Ureter (tissue), 1 donor: ENCODE results near the gene UCK2. TPM values are rescaled to one million over a fixed set of nuclear protein-coding genes. Genes with fewer than 3 reads are reported as not detected.

Source experiments
- DNase-seq: peaks from one replicate; pipeline ENCODE4 v3.0.0-alpha.2; 2020; ENCODE audit warnings: low spot score
- total RNA-seq: library from RNA; stranded (reverse); gene quantifications from one replicate; pipeline ENCODE4 v1.2.4, GENCODE V29; 2023
- donor health status: DM: yes; HTN: yes; CAD: no.

Gene UCK2
- total RNA-seq, 1 donor from 2014 or later = 44.7 TPM

DNA sequence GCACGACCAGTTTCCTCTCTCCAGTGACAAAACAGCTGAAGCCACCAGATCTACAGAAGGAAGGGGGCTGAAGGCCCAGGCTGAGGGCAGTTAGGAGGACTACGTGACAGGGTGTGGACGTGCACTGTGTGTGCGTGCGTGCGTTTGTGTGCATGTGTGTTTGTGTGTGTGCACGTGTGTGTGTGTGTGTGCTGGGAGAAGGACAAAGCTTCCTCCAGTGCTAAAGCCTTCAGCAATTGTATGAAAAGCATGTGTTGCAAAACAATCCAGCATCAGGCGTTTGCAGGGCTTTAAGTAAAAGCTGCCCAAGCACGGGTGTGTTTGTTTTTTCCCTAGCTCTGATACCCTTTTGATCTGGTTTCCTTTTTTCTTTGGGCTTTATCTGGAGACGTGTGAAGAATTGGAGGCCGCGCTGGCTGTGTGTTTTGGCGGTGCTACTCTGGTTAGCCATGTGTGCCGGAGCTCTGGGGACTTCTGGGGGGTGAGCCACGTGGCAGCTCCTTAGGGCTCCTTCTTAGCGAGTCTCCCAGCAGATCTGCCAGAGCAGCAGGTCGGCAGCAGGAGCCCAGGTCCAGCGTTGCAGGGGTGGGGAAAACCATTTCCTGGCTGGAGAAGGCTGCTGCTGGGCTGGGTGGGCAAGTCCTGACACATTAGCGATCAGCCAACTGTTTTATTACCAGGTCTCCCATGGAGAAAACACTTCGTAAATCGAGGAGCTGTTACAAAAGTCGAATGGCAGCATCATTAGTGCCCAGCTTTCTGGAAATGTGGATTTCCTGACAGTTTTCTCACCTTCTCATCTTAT is 73.4 kb downstream of the UCK2 start:
- DNase-seq = peak; percentile 57

DNA sequence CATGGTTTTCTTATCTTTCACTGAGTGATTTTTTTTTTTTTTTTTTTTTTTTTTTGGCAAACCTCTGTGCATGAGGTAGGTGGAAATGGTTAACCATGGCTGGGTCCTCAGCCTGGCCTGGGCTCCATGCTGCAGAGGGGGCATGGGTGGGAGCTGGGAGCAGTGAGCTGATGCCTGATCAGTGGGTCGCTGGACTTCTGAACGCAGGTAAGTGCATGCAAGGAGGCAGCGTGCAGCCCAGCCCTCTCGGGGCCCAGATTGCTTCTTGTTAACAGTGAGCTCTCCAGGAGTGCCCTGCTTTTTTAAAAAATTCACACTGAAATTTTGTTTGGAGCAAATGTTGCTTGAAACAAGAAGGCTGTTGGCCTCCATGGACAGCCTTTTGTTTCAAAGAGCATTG is 75.2 kb downstream of the UCK2 start:
- no peak for DNase-seq

DNA sequence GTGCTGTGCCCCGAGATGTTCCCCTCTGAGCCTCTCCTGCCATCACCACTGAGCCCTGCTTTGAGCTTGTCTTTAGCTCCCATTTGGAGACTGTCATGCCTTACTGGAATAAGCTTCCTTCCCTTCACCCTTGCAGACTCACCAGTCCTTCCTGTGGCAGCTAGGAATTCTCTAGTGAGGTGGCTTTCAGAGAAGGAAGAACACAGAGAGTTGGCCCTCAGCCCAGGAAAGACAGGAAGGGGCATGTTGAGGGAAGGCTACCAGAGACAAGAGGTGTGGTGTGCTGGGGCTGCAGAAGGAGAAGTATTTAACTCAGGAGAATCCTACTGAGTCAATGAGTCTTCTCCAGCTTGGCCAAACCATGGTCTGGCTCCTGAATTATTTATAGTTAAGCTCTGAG is 76.3 kb downstream of the UCK2 start:
- DNase-seq = peak; percentile 83

DNA sequence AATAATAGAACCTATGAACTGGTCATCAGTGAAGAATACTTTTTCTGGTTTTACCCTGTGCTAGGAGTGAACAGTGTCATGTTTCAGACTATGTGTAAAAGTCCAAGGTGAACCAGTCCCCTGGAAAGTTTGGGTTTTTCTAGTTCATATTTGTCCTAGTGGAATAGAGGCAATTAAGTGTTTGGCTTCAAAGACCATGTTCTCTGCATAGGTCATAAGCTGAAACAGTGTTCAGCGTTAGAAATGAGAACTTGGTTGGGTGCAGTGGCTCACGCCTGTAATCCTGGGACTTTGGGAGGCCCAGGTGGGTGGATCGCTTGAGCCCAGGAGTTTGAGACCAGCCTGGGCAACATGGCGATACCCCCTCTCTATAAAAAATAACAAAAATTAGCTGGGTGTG is 77.5 kb downstream of the UCK2 start:
- DNase-seq = no peak

DNA sequence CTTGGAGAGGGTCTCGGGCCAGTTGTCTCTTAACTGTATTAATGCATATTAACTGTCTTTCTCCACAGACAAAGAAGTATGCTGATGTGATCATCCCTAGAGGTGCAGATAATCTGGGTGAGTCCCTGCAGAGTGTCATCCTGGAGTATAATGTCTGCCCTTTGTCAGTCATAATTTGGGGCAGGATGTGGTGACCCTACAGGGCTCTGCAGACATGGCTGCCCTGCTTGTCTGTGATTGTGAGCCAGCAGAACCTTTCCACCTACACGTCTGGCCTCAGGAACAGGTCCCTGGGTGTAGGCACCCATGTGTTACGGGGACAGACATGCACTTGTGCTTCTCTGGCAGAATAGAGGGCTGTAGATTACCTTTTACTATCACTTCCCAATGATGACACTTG is 78.4 kb downstream of the UCK2 start:
- DNase-seq = no peak

DNA sequence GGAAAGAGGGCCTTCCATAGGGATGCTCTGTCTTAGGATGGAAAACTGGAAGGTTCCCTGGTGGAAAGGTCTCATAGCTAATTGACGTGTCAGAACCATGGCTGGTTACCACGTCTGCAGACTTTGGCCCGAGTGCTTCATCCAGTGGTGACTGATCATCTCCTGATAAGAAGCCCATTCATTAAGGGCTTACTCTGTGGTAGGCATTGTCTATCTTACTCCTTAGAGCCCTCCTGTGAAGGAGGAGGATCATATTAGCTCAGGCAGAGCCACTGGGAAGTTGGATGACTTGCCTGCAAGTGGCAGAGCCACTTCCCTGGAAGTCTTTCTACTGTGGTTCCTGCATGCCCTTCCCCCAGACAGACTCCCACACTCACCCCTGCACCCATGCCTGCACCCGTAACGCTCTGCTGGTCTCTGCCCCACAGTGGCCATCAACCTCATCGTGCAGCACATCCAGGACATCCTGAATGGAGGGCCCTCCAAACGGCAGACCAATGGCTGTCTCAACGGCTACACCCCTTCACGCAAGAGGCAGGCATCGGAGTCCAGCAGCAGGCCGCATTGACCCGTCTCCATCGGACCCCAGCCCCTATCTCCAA is 79.9 kb downstream of the UCK2 start:
- no peak for DNase-seq

DNA sequence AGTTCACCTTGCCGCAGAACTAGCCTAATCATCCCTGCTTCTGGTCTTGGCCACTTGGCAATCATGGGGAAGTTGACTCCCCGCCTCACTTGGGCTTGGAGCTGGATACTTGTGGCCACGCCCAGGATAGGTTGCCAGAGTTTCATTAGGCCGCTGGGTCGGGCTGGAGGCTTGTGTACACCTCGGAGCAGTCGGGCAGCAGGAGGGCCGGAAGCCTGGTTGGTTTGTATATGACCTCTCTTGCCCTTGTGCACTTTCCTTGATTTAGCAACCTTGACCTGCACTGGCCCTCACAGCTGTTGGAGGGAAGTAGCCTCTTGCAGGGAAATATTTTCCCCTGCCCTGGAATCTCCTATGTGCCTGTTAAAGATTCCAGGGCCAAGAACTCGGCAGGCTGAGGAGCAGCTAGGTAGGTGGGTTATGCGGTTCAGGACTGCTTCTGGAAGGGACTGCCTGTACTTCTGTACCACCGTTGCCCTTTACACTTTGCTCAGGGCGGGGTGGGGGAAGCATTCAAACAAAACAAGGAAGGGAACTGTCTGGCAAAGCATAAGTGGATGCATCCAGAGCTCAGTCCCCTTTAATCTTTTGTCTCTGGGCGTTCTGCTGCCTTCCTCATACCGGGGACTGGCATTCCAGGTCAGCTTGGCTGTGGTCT is 83.5 kb downstream of the UCK2 start:
- DNase-seq = no peak

DNA sequence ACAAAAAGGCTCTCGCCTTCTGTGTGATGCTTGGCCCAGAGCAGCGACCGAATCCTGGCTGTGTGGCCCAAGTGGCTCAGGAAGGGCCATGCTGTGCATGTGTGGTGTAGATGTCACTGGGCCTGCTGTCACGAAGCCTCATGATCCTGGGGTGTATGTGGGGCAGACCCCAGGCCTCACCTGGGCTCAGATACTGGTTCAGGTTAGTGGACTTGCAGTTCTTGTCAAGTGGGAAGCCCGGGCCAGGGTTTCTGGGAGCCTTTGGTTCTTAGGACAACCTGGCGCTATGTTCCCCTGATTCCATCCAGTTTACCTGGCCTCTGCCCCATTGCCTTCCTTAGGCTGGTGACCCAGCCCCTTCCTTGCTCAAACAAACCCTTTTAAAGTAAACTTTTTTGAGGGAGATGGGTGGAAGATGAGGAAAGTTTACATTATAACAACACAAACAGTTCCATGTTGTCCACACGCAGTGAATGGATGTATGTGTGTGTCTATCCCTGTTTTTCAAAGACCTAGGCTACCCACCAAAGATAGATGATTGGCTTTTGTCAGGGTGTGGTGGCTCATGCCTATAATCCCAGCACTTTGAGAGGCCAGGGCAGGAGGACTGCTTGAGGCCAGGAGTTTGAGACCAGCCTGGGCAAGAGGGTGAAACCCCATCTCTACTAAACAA is 84.3 kb downstream of the UCK2 start:
- DNase-seq = no peak

DNA sequence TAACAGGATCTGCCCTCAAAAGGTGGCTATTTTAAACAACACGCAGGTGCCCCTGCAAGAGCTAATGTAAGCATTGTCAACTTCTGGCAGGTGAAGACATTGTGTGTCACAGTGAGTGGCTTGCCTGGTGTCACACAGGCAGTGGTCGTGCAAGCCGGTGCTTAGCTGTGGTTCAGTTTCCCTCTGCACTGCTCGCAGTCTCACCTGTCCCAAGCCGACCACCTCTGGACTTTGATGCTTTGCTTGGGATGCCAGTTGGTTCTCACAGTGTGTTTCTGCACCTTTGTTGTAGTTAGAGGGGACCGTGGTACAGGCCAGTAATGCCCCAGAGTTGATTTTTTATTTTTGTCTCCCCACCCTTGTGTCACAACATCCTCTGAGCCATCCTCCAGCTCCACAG is 85.2 kb downstream of the UCK2 start:
- DNase-seq = no peak

DNA sequence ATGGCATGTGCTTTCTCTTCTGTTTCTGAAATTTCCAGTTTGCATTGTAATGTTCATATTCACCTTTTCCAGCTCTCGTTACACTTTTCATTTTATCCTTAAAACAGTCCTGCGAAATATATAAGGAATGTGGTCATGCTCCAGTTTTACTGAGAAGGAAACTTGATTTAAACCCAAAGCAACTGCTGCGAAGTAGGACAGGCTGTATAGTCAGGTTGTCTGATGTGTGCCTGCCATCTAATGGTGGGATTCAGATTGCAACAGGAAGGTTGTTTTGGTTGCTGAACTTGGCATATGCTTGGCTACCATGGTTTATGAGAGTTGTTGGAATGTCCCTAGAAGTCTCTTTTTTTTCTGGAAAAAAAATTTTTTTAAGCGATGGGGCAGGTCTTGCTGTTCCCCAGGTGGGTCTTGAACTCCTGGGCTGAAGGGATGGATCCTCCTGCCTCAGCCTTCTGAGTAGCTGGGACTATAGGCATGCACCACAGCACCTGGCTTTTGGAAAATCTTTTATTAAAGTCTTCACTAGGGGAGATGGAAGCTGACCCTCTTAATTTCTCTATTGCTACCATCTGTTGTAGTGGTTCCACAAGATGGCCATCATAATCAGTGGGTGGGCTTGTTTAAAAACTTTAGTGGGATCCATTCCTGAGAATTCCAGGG is 86.9 kb downstream of the UCK2 start:
- DNase-seq = peak; percentile 79

DNA sequence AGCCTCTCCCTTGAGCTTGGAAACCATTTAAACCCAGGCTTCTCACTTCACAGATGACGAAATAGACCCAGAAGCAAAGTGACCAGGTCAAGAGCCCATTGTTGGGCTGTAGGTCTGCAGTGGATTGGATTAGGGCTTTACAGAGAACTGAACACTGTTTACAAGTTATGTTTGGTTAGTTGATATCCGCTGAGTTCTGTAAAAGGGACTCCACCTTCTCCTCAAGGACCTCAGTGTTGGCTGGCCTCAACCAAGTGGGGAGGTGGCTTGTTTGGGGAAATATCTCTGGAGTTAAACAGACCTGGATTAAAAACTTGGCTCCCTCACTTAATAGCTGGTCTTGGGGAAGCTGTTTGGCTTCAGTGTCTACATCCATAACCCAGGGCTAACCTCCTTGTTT is 88.1 kb downstream of the UCK2 start:
- DNase-seq = no peak

DNA sequence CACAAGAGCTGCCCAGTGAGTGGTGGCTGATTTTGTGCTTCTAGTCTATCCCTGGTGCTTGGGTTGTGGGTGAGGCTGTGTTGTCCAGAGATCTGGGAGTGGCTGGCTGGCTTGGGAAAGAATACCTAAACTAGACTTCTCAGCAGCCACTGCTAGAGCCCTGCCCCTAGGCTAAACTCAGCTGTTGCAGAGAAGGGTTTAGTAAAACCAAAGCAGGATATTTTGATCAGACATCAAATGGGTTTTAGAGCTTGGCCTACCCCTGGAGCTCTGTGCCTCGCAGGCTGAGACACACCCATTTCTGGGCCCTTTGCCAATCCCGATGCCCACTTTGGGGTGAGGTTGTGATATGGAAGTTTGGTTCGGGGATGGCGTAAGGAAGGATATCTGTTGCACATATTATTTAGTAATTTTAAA is 88.5 kb downstream of the UCK2 start:
- no peak for DNase-seq

DNA sequence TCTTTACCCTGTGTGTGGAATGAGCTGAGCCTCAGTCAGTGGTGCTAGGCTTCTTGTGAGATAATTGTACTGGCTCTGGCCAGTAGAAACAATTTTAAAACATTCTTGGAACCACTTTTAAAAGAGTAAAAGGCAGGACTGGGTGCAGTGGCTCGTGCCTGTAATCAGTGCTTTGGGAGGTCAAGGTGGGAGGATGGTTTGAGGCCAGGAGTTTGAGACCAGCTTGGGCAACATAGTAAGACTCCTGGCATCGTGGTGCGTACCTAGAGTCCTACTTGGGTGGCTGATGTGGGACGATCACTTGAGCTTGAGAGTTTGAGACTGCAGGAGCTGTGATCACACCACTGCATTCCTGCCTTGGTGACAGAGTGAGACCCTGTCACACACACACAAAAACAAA is 89.8 kb downstream of the UCK2 start:
- DNase-seq = no peak

DNA sequence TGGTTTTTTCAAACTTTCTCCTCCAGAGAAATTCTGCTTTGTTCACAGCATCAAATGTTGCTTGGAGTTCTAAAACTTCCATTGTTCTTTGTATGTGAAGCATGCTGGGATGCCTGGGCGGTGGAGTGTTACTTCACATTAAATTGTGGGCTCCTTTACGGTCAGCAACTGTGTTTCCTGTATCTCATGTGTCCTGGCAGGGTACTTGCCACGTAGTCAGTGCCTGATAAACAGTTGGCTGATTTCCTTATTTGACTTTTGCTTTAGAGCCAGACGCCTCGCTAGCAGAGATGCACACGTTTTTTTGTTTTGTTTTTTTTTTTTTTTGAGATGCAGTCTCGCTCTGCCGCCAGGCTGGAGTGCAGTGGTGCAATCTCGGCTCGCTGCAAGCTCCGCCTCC is 96.7 kb downstream of the UCK2 start:
- no peak for DNase-seq

DNA sequence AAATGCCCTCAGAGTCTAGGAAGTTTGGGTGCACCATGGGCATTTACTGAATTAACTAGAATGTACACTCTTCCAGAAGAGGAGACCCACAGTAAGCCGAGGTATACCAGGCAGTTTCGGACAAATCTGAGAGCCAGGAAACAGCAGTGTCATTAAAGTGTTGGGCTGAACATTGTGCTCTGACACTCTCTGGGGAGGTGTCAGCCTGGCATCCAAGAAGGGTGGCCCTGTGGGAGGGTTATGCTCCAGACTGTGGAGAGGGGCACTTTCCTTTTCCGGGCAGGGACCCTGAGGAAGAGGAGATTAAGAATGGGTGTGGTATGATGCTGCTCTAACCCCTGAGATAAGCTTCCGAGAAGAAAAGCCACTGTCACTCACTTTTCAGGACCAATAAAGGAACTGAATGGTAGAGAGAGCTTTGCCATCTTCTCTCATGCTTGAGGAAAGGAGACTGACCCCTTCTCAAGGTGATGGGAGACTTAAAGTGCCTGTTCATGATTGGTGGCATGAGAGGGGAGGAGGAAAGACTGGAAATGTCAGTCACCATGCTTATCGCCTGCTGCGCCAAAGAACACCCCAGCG is 98.2 kb downstream of the UCK2 start:
- no peak for DNase-seq

DNA sequence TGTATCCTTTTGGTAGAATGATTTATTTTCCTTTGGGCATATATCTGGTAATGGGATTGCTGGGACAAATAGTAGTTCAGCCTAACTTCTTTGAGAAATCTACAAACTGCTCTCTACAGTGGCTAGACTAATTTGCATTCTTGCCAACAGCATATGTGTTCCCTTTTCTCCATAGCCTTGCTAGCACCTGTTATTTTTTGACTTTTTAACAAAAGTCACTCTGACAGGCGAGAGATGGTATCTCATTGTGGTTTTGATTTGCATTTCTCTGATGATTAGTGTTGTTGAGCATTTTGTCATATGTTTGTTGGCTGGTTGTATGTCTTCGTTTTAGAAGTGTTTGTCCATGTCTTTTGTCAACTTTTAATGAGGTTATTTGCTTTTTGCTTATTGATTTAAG is 99.8 kb downstream of the UCK2 start:
- no peak for DNase-seq

DNA sequence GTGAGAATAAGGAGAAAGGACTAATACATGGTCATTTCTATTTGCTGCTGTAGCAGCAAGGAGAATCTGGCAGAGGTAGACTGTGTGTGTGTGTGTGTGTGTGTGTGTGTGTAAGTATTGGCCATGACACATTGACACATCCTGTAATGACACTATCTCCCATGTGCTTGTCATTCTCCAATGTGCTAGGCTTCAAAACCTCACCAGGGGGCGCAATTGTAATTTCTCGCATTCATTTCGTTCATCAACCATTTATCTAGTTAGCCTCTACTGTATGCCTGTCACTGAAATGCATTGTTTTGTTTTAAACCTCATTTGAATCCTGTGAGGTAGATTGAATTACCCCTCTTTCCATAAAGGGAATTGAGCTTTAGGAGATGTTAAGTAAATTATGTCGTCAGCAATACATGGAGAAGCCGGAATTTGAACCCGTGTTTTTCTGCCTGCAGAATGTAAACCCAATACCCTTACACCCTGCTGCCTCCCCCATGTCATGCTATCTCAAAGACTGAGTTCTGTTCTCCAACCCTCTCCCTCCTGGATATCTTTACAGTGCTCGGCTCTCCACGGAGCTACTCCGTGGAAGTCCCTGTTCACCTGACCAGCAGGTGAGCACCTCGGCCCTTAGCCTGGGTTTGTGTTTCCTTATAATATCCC is 100.8 kb downstream of the UCK2 start:
- no peak for DNase-seq

DNA sequence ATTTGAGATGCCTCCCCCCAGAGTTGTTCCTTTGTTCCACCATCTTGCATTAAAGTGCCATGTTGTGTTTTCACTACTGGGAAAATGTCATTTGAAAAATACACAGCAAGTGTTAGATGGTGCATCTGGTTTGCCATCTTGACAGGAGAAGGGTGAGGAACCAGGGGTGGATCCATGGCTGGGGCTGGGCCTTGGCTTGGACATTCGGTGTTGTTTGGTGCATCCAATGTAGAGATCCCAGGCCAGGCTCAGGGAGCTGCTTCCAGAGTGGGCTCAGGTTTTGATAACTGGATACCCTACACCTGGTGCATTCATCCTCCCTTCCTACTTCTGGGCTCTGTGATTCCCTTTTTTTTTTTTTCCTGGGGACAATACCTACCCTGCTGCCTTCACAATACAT is 103.5 kb downstream of the UCK2 start:
- DNase-seq = no peak

DNA sequence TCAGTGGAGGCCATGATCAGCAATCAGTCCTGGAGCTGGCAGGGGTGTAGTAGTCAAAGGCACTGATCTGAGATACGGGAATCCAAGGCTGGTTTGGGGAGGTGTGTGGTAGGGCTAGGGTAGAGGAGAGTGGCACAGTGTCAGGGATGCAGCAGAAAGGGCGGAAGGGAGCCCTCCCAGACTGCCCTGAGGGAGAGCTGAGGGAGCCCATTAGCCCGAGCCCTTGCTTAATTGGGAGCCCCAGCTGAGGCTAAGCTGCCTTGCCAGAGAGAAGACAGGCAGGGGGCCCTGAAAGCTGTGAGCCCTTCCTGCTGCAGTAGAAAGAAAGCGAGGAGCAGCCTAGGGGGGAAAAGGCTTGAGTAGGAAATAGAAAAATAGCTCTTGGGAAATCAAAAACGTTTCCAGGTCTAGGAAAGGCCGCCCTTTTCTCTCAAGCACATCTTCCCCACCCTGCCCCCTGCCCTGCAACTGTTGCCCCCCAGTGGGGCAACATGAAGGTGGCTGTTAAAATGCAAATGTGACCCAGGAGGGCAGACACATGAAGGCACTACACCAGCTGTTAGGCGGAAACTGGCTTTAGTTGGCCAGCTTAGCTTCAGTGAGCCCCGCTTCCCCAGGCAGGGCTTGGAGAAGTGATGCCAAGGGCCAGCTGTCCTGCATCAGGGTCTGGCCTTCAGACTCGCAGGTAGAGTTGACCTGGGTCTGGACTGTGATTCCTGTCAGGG is 106.2 kb downstream of the UCK2 start:
- DNase-seq = no peak

DNA sequence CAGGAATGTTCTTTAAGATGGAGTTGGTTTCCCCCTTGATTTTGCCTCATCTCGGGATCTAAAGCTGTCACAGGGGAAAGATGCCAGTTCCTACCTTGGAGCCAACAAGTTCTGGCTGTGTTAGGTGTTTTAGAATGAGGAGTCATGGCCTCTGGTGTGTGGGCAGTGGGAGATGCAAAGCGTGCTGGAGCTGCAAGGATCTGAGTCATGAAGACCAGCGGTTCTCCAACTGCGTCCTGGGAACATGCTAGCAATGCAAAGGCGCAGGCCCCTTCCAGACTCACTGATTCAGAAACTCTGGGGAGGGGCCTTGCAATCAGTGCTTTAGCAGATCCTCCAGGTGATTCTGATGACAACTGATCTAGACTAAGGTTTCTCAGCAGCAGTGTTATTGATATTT is 109.1 kb downstream of the UCK2 start:
- no peak for DNase-seq
